Mesenchymal stem cell (in vitro differentiated cells and primary cell): ENCODE data around the gene FAM163A.

Experiments used
- DNase-seq: peaks from one replicate; pipeline ENCODE4 v3.0.0-alpha.2; 2013
- H2AFZ ChIP-seq: one replicate; pipeline ENCODE4 v1.6.1; 2013; ENCODE audit warnings: low read depth, mild to moderate bottlenecking, control low read depth, inconsistent platforms, low read length, moderate library complexity
- H2AK5ac ChIP-seq: 2 replicates; pipeline ENCODE4 v1.6.1; 2013; ENCODE audit warnings: low read length, moderate library complexity, mild to moderate bottlenecking, inconsistent platforms; ENCODE audit not compliant: severe bottlenecking
- H2BK120ac ChIP-seq: one replicate; pipeline ENCODE4 v1.6.1; 2013; ENCODE audit warnings: low read depth, mild to moderate bottlenecking, inconsistent platforms, low read length, moderate library complexity
- H2BK12ac ChIP-seq, 2 experiments: one replicate each; pipeline ENCODE4 v1.6.1; 2013; ENCODE audit warnings: inconsistent platforms in 2 of 2, low read length in 2 of 2, mild to moderate bottlenecking in 2 of 2, moderate library complexity in 2 of 2, control low read depth in 1 of 2
- H2BK15ac ChIP-seq: one replicate; pipeline ENCODE4 v1.6.1; 2013; ENCODE audit warnings: mild to moderate bottlenecking, low read depth, inconsistent platforms; ENCODE audit not compliant: poor library complexity, severe bottlenecking
- H2BK5ac ChIP-seq: 2 replicates; pipeline ENCODE4 v1.6.1; 2013; ENCODE audit warnings: low read depth, mild to moderate bottlenecking, low read length, control low read depth, inconsistent platforms; ENCODE audit not compliant: poor library complexity, severe bottlenecking
- H3K14ac ChIP-seq, 2 experiments: one replicate each; pipeline ENCODE4 v1.6.1; 2013; ENCODE audit warnings: inconsistent platforms in 2 of 2, low read length in 2 of 2, control low read depth in 1 of 2, mild to moderate bottlenecking in 1 of 2, moderate library complexity in 1 of 2
- H3K18ac ChIP-seq, 2 experiments: one replicate each; pipeline ENCODE4 v1.6.1; 2013; ENCODE audit warnings: inconsistent platforms in 2 of 2, low read length in 2 of 2, control low read depth in 1 of 2, low read depth in 1 of 2, mild to moderate bottlenecking in 1 of 2
- H3K23ac ChIP-seq, 2 experiments: one replicate each; pipeline ENCODE4 v1.6.1; 2013; ENCODE audit warnings: inconsistent platforms in 2 of 2, low read length in 2 of 2, mild to moderate bottlenecking in 2 of 2, moderate library complexity in 2 of 2, control low read depth in 1 of 2
- H3K27ac ChIP-seq: 2 replicates; pipeline ENCODE4 v1.5.1; 2013; ENCODE audit warnings: mild to moderate bottlenecking, moderate library complexity, low read length, control low read depth, inconsistent platforms; ENCODE audit not compliant: poor library complexity, severe bottlenecking
- H3K27me3 ChIP-seq, 2 experiments: 2 replicates each; pipeline versions ENCODE4 v1.6.1 to v1.7.0; 2013; ENCODE audit warnings: low read length in 2 of 2, mild to moderate bottlenecking in 2 of 2, moderate library complexity in 2 of 2, control low read depth in 1 of 2, inconsistent platforms in 1 of 2; ENCODE audit not compliant: control insufficient read depth in 1 of 2, insufficient read depth in 1 of 2
- H3K36me3 ChIP-seq, 2 experiments: 2 replicates each; pipeline versions ENCODE4 v1.6.1 to v1.7.0; 2013; ENCODE audit warnings: low read length in 2 of 2, control low read depth in 1 of 2, inconsistent platforms in 1 of 2, low read depth in 1 of 2, mild to moderate bottlenecking in 1 of 2; ENCODE audit not compliant: insufficient read depth in 2 of 2, control insufficient read depth in 1 of 2
- H3K4ac ChIP-seq, 2 experiments: one replicate each; pipeline ENCODE4 v1.6.1; 2013; ENCODE audit warnings: inconsistent platforms in 2 of 2, low read length in 2 of 2, mild to moderate bottlenecking in 2 of 2, moderate library complexity in 2 of 2, control low read depth in 1 of 2, low read depth in 1 of 2
- H3K4me1 ChIP-seq: 2 replicates; pipeline ENCODE4 v1.6.1; 2013; ENCODE audit warnings: low read depth, low read length, control low read depth; ENCODE audit not compliant: control insufficient read depth, insufficient read depth
- H3K4me2 ChIP-seq: 2 replicates; pipeline ENCODE4 v1.6.1; 2013; ENCODE audit warnings: low read length, mild to moderate bottlenecking, inconsistent platforms; ENCODE audit not compliant: poor library complexity, severe bottlenecking
- H3K4me3 ChIP-seq, 2 experiments: 2 replicates each; pipeline versions ENCODE4 v1.5.1 to v1.7.0; 2013; ENCODE audit warnings: low read length in 2 of 2, mild to moderate bottlenecking in 2 of 2, control low read depth in 1 of 2, low read depth in 1 of 2; ENCODE audit not compliant: insufficient read depth in 1 of 2
- H3K79me1 ChIP-seq: replicated peaks from 2 replicates; pipeline ENCODE4 v1.6.1; 2013; ENCODE audit warnings: mild to moderate bottlenecking, control low read depth, low read length, inconsistent platforms; ENCODE audit not compliant: poor library complexity, severe bottlenecking
- H3K9ac ChIP-seq: 2 replicates; pipeline ENCODE4 v1.7.0; 2013; ENCODE audit warnings: mild to moderate bottlenecking, low read length, moderate library complexity
- H3K9me3 ChIP-seq: 2 replicates; pipeline ENCODE4 v1.7.0; 2013; ENCODE audit warnings: mild to moderate bottlenecking, low read length; ENCODE audit not compliant: control insufficient read depth
- H4K8ac ChIP-seq: one replicate; pipeline ENCODE4 v1.6.1; 2013; ENCODE audit warnings: inconsistent platforms, mild to moderate bottlenecking, low read length, moderate library complexity
- H4K91ac ChIP-seq: one replicate; pipeline ENCODE4 v1.6.1; 2013; ENCODE audit warnings: mild to moderate bottlenecking, low read length, inconsistent platforms
- WGBS: methylation state at CpG from one replicate; pipeline ENCODE4 v1.1.7; 2013; ENCODE audit warnings: mixed read lengths; 5-methylcytosine and 5-hydroxymethylcytosine counted together

The FAM163A gene

GRCh38 chr1:179813626-179814545 lies 70.8 kb downstream of the FAM163A start:
- H3K9ac ChIP-seq = peak overlapping the region; percentile 79
- no peaks in the 10 kb centered on the region for H3K9me3 ChIP-seq
- H3K23ac ChIP-seq = no peak overlapping the region
- no peak overlapping the region for H2BK5ac ChIP-seq
- no peak overlapping the region for H2BK12ac ChIP-seq
- peak overlapping the region in 1 of 2 experiments; percentile 80 for H3K4me3 ChIP-seq
- peak overlapping the region; percentile 71 for H3K4me2 ChIP-seq
- H4K8ac ChIP-seq = no peak overlapping the region
- H3K18ac ChIP-seq = no peak overlapping the region
- no peak for DNase-seq
- peak overlapping the region in 1 of 2 experiments; percentile 26 for H3K4ac ChIP-seq
- H3K27ac ChIP-seq = no peak overlapping the region
- no peak overlapping the region for H2BK120ac ChIP-seq
- no peak overlapping the region for H2AK5ac ChIP-seq
- WGBS = 85% methylated on average over 27 of the region's 28 CpGs
- H3K4me1 ChIP-seq = peaks cover 30% of the 10 kb centered on the region
- H3K36me3 ChIP-seq = no peaks in the 10 kb centered on the region
- peaks cover 44 to 55% of the 10 kb centered on the region in 2 experiments for H3K27me3 ChIP-seq
- peak overlapping the region; percentile 78 for H2AFZ ChIP-seq
- no peak overlapping the region for H2BK15ac ChIP-seq
- H3K79me1 ChIP-seq = no peaks in the 10 kb centered on the region
- no peak overlapping the region for H4K91ac ChIP-seq
- H3K14ac ChIP-seq = peak overlapping the region in 1 of 2 experiments; percentile 61

- Histone ChIP-seq H3K4me2 (peak overlapping the region; percentile 71), H2BK120ac (no peak overlapping the region)
- WGBS = 3% methylated on average over 16 of the region's 16 CpGs
Measured at GRCh38 chr1:179814546-179814838, 71.4 kb downstream of the FAM163A start.

GRCh38 chr1:179815641-179816040 lies 72.5 kb downstream of the FAM163A start:
- no peak overlapping the region for H3K4ac ChIP-seq
- H4K91ac ChIP-seq = no peak overlapping the region
- no peak overlapping the region for H2BK12ac ChIP-seq
- DNase-seq = no peak
- H3K4me3 ChIP-seq = peak overlapping the region in 1 of 2 experiments; percentile 80
- no peak overlapping the region for H2BK120ac ChIP-seq
- H3K23ac ChIP-seq = no peak overlapping the region
- no peak overlapping the region for H4K8ac ChIP-seq
- no peak overlapping the region for H3K18ac ChIP-seq
- H3K14ac ChIP-seq = no peak overlapping the region
- H2BK5ac ChIP-seq = no peak overlapping the region
- H2AK5ac ChIP-seq = no peak overlapping the region
- peaks cover 37 to 56% of the 10 kb centered on the region in 2 experiments for H3K27me3 ChIP-seq
- no peaks in the 10 kb centered on the region for H3K36me3 ChIP-seq
- no peaks in the 10 kb centered on the region for H3K9me3 ChIP-seq
- no peak overlapping the region for H2AFZ ChIP-seq
- H2BK15ac ChIP-seq = no peak overlapping the region
- peak overlapping the region; percentile 71 for H3K4me2 ChIP-seq
- H3K9ac ChIP-seq = peak overlapping the region; percentile 79
- no peaks in the 10 kb centered on the region for H3K79me1 ChIP-seq
- no peak overlapping the region for H3K27ac ChIP-seq
- WGBS = 46% methylated on average over 5 of the region's 5 CpGs
- peaks cover 29% of the 10 kb centered on the region for H3K4me1 ChIP-seq

More at GRCh38 chr1:179814546-179814838, 71.4 kb downstream of the FAM163A start:
- Histone ChIP-seq H3K4me1 (peaks cover 30% of the 10 kb centered on the region), H2BK5ac (no peak overlapping the region), H3K23ac (no peak overlapping the region), H3K9me3 (no peaks in the 10 kb centered on the region), H3K14ac (peak overlapping the region in 1 of 2 experiments; percentile 61), H4K8ac (no peak overlapping the region), H3K9ac (peak overlapping the region; percentile 79), H2BK12ac (peak overlapping the region in 1 of 2 experiments; percentile 21), H2BK15ac (no peak overlapping the region), H2AK5ac (no peak overlapping the region), H3K79me1 (no peaks in the 10 kb centered on the region), H3K4ac (no peak overlapping the region), H3K4me3 (peak overlapping the region in 1 of 2 experiments; percentile 80), H3K18ac (peak overlapping the region in 1 of 2 experiments; percentile 38), H4K91ac (no peak overlapping the region), H3K27ac (no peak overlapping the region), H3K36me3 (no peaks in the 10 kb centered on the region), H2AFZ (peak overlapping the region; percentile 78), H3K27me3 (peaks cover 44 to 57% of the 10 kb centered on the region in 2 experiments)
- no peak for DNase-seq

GRCh38 chr1:179816196-179816960 lies 73.3 kb downstream of the FAM163A start:
- Histone ChIP-seq H3K27ac (no peak overlapping the region), H2BK12ac (no peak overlapping the region), H2AFZ (no peak overlapping the region), H3K36me3 (no peaks in the 10 kb centered on the region), H2BK5ac (no peak overlapping the region), H3K18ac (no peak overlapping the region), H3K9me3 (no peaks in the 10 kb centered on the region), H3K4me3 (peak overlapping the region in 1 of 2 experiments; percentile 80), H3K23ac (peak overlapping the region in 1 of 2 experiments; percentile 9), H3K79me1 (no peaks in the 10 kb centered on the region), H4K91ac (no peak overlapping the region), H3K27me3 (peaks cover 29 to 56% of the 10 kb centered on the region in 2 experiments), H2AK5ac (no peak overlapping the region), H3K4ac (no peak overlapping the region), H4K8ac (no peak overlapping the region), H3K4me1 (peaks cover 30% of the 10 kb centered on the region), H3K14ac (no peak overlapping the region), H2BK15ac (no peak overlapping the region), H2BK120ac (no peak overlapping the region), H3K4me2 (no peak overlapping the region), H3K9ac (no peak overlapping the region)
- 83% methylated on average over 15 of the region's 17 CpGs for WGBS
- no peak for DNase-seq
